ENCODE data around the gene GLRA3.

- TF ChIP-seq POLR2A (IDR thresholded peaks at IDR 0.05; ENCODE audit: low read length), result no peak
- no peak for TF ChIP-seq GATA1 (IDR thresholded peaks at IDR 0.05; ENCODE audit: low read depth, low read length)
Measured at GRCh38 chr4:174627473-174627872, 201.6 kb downstream of the GLRA3 start.

Measured in erythroblast (primary cell).